Heart left ventricle (tissue), 13 donors: Measurements from ENCODE around the gene UBASH3A.
"Not testable (repeated sequence)": the region's sequence is repeated elsewhere in the genome, so short reads cannot be mapped to it uniquely, and the experiment has no call there.

Experiments
- POLR2A ChIP-seq, 2 donors: fragments of 450-650 bp; IDR thresholded peaks; one replicate each; pipeline ENCODE4 v1.6.1; 2017; ENCODE audit warnings: antibody characterized with exemption in 2 of 2, mild to moderate bottlenecking in 2 of 2, moderate library complexity in 2 of 2
- TF ChIP-seq, protein P1 (sequence below), 12 donors: fragments of 200-600 bp; sonication (generic) in 4 of 12; IDR thresholded peaks; one replicate each; pipeline versions ENCODE4 v1.5.0 to v1.8.0; 2018 to 2022; ENCODE audit warnings: antibody characterized with exemption in 12 of 12, mild to moderate bottlenecking in 5 of 12
- donor health status: ischemic (EF 13 %, LVEDD 7.1; RV severe dilation, severe dysfunction).
- donor health status: DM: no; HTN: yes; CAD: no.
- donor health status: DM: no; HTN: no; CAD: no.
- donor health status: ischemic (EF 25% LVEDD 6.9; RV normal size, moderate dysfunction).
- donor health status: ischemic (EF 25% LVEDD 5.7; RV mildly dilated, moderate dysfunction).
- donor health status: ischemic (EF 35%, LVEDD 5.7; RV mildly dilated, moderate dysfunction).
- donor health status: nonischemic (EF 11% LVEDD 7.7; RV severe dilation, severe dysfunction).
- donor health status: DM: yes; HTN: yes; CAD: no.
- donor health status: PGD.
- donor health status: ischemic (EF 29% LVEDD 5.4; RV normal size, mild dysfunction).
- donor health status: nonischemic (EF 23%, LVEDD 6.1; RV moderate dilation, normal function).

DNA sequence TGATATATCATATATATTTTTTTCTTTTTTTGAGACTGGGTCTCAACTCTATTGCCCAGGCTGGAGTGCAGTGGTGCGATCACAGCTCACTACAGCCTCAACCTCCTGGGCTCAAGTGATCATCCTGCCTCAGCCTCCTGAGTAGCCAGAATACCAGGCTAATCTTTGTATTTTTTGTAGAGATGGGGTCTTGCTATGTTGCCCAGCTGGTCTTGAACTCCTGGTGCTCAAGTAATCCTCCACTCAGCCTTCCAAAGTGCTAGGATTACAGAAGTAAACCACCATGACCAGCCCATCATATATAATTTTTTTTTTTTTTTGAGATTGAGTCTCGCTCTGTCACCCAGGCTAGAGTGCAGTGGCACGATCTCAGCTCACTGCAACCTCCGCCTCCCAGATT is 66.0 kb downstream of the UBASH3A start:
- TF ChIP-seq, protein P1, sequence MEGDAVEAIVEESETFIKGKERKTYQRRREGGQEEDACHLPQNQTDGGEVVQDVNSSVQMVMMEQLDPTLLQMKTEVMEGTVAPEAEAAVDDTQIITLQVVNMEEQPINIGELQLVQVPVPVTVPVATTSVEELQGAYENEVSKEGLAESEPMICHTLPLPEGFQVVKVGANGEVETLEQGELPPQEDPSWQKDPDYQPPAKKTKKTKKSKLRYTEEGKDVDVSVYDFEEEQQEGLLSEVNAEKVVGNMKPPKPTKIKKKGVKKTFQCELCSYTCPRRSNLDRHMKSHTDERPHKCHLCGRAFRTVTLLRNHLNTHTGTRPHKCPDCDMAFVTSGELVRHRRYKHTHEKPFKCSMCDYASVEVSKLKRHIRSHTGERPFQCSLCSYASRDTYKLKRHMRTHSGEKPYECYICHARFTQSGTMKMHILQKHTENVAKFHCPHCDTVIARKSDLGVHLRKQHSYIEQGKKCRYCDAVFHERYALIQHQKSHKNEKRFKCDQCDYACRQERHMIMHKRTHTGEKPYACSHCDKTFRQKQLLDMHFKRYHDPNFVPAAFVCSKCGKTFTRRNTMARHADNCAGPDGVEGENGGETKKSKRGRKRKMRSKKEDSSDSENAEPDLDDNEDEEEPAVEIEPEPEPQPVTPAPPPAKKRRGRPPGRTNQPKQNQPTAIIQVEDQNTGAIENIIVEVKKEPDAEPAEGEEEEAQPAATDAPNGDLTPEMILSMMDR (IDR thresholded peaks at IDR 0.05): not testable (repeated sequence)
- TF ChIP-seq POLR2A (IDR thresholded peaks at IDR 0.05): not testable (repeated sequence)
